IPS DF 6.9 (cell line): Measurements from ENCODE around the gene SLC35A3.
A peak's percentile ranks its signal among the peaks of the same experiment; 100 is the strongest.

Experiments
- DNase-seq: peaks from one replicate; pipeline ENCODE4 v3.0.0-alpha.2; 2013; ENCODE audit warnings: low read depth, low spot score
- H3K27ac ChIP-seq: one replicate; pipeline ENCODE4 v1.5.1; 2013; ENCODE audit warnings: low read length, control low read depth
- H3K27me3 ChIP-seq: 2 replicates; pipeline ENCODE4 v1.6.1; 2013; ENCODE audit warnings: mild to moderate bottlenecking, low read length; ENCODE audit not compliant: control insufficient read depth, insufficient read depth
- H3K36me3 ChIP-seq: 2 replicates; pipeline ENCODE4 v1.6.1; 2013; ENCODE audit warnings: low read length; ENCODE audit not compliant: control insufficient read depth, insufficient read depth
- H3K4me1 ChIP-seq: 2 replicates; pipeline ENCODE4 v1.6.1; 2013; ENCODE audit warnings: low read length; ENCODE audit not compliant: control insufficient read depth, insufficient read depth
- H3K4me3 ChIP-seq: 2 replicates; pipeline ENCODE4 v1.5.1; 2013; ENCODE audit warnings: mild to moderate bottlenecking, low read length
- H3K9me3 ChIP-seq: 2 replicates; pipeline ENCODE4 v1.6.1; 2013; ENCODE audit warnings: low read length, inconsistent platforms; ENCODE audit not compliant: control insufficient read depth, insufficient read depth
- WGBS: extraction: QIAGEN DNeasy Blood & Tissue Kit; methylation state at CpG from one replicate; pipeline ENCODE4 v1.1.7; 2013; ENCODE audit warnings: mixed read lengths, missing lambda C conversion rate; ENCODE audit not compliant: insufficient read length, insufficient coverage; 5-methylcytosine and 5-hydroxymethylcytosine counted together

The SLC35A3 gene

DNA sequence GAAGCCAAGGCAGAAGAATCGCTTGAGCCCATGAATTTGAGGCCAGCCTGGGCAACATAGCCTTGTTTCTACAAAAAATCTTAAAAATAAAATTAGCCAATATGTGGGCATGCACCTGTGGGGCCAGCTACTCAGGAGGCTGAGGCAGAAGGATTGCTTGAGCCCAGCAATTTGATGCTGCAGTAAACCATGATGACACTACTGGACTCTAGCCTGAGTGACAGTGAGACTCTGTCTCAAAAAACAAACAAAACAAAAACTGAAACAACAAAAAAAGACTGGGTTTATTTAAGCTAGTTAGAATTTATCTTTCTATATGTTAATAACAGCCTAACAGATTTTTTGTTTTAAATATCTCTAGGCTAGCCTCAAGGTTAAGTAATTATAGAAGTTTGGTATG is 57.4 kb downstream of the SLC35A3 start:
- no CpG with 5 or more reads among the region's 1 CpG for WGBS
- DNase-seq: no peak
- H3K4me1 ChIP-seq: no peaks in the 10 kb centered on the region
- H3K36me3 ChIP-seq: no peaks in the 10 kb centered on the region
- H3K4me3 ChIP-seq: no peak overlapping the region
- no peaks in the 10 kb centered on the region for H3K27me3 ChIP-seq
- no peaks in the 10 kb centered on the region for H3K9me3 ChIP-seq
- no peak overlapping the region for H3K27ac ChIP-seq

DNA sequence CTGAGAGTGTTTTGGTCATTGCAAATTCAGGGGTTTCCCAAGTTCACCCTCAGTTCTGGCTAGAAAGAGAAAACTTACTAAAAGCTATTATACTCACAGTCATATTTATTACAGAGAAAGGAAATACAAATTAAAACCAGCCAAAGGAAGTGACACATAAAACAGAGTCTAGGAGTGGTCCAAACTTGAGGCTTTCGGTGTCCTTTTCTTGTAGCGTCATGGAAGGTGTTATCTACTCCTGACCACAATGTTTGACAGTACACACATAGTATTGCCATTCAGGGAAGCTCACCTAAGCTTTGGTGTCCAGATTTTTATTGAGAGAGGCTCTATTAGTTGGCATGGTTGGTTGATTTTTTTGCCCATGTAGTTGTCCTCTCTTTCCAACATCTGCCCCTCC is 59.0 kb downstream of the SLC35A3 start:
- no peak for DNase-seq
- WGBS: no CpG with 5 or more reads among the region's 2 CpGs

DNA sequence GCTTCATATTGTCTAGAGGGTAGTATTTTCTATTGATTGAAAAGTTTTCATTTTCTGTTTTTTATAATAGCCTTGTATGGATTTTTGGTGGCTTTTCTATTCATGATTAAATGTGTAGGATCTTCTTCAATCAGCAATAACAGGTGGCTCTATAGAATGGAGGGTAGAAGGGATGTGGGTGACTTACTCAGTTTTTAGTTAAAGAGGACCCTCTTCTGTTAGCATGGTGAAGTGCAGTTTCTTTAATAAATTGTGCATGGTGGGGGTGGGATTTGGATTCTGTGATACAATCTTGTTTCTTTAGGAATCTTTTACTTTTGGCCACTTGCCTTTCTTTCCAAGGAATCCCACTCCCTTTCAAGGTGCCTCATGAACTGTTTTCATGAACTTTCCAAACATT is 64.7 kb downstream of the SLC35A3 start:
- no peak overlapping the region for H3K4me3 ChIP-seq
- no peak overlapping the region for H3K27ac ChIP-seq
- H3K4me1 ChIP-seq: no peaks in the 10 kb centered on the region
- no peaks in the 10 kb centered on the region for H3K27me3 ChIP-seq
- no peaks in the 10 kb centered on the region for H3K36me3 ChIP-seq
- no peak for DNase-seq
- no peaks in the 10 kb centered on the region for H3K9me3 ChIP-seq

More for the DNA sequence above, 59.0 kb downstream of the SLC35A3 start:
- Histone ChIP-seq H3K27ac (no peak overlapping the region), H3K4me1 (no peaks in the 10 kb centered on the region), H3K36me3 (no peaks in the 10 kb centered on the region), H3K4me3 (no peak overlapping the region), H3K9me3 (no peaks in the 10 kb centered on the region), H3K27me3 (no peaks in the 10 kb centered on the region)

DNA sequence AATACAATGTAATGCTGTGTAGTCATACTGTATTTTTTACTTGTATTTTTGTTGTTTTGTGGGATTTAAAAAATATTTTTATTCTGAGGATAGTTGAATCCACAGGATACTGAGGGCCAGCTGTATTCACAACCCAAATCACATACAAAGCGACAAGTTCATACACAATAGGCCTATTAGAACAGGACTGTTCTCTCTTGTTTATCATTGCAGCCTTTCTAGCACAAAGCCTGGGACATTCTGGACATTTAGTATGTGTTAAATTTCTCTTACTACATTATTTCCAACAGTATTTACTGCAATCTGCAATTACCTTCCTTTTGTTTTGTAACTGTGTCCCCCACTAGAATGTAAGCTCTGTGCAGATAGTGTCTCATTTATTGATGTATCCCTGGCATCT is 65.4 kb downstream of the SLC35A3 start:
- no peaks in the 10 kb centered on the region for H3K36me3 ChIP-seq
- no peak for DNase-seq
- H3K27ac ChIP-seq: no peak overlapping the region
- no peaks in the 10 kb centered on the region for H3K4me1 ChIP-seq
- H3K27me3 ChIP-seq: no peaks in the 10 kb centered on the region
- no peak overlapping the region for H3K4me3 ChIP-seq
- no peaks in the 10 kb centered on the region for H3K9me3 ChIP-seq
- no CpG with 5 or more reads among the region's 1 CpG for WGBS

DNA sequence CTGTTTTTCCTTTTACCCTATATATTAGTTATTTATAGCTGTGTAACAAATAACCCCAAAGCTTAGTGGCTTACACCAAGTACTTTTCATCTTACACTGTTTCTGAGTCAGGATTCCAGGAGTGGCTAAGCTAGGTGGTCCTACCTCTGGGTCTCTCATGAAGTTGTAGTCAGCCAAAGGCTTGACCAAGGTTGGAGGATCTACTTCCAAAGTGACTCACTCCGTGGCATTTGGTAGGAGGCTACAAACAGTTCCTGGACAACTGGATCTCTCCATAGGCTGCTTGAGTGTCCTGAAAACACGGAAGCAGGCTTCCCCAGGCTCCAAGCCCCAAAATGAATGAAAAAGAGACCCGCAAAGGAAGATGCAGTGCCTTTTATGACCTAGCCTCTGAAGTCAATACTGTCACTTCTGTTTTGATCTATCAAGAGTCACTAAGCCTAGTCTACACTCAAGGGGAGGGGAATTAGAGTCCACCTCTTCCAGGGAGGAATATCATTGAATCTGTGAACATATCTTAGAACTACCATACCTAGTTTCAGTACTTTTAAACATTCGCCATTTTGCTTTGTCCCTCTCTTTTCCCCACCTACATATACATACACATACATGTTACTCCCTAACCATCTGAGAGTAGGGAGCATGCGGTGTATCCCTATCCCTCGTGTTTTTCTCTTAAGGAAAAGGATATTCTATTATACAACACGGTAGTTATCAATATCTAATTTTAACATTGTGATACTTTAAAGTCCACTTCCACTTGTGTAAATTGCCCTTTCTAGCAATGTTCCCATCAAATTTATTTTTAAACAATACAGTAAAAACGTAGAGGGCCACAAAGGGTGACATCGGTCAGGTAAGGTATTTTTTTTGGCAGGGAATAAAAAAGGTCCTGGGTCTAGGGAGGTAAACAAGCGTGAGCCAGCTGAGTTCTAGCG is 67.2 kb downstream of the SLC35A3 start:
- Histone ChIP-seq H3K36me3 (no peaks in the 10 kb centered on the region), H3K9me3 (no peaks in the 10 kb centered on the region), H3K27me3 (no peaks in the 10 kb centered on the region), H3K4me3 (peak overlapping the region; percentile 97; the same call in 1 of the 2 replicates), H3K27ac (no peak overlapping the region), H3K4me1 (no peaks in the 10 kb centered on the region)
- no CpG with 5 or more reads among the region's 11 CpGs for WGBS
- DNase-seq: no peak

DNA sequence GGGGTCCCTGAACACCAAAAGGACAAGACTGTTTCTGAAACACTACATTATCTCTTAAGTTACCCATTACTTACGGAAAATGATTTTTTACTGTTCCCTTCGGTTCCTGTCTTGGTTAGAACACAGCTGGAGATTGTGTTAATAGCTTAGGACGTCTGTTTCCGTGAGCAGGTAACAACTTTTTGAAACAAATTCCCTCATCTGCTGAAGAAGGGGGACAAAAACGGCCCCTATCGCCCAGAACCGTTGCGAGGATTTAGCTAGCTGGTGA is 67.8 kb downstream of the SLC35A3 start:
- H3K4me3 ChIP-seq: peak overlapping the region; percentile 97; the same call in 1 of the 2 replicates
- H3K36me3 ChIP-seq: no peaks in the 10 kb centered on the region
- DNase-seq: no peak
- no peaks in the 10 kb centered on the region for H3K9me3 ChIP-seq
- no CpG with 5 or more reads among the region's 8 CpGs for WGBS
- H3K4me1 ChIP-seq: no peaks in the 10 kb centered on the region
- H3K27ac ChIP-seq: no peak overlapping the region
- H3K27me3 ChIP-seq: no peaks in the 10 kb centered on the region

DNA sequence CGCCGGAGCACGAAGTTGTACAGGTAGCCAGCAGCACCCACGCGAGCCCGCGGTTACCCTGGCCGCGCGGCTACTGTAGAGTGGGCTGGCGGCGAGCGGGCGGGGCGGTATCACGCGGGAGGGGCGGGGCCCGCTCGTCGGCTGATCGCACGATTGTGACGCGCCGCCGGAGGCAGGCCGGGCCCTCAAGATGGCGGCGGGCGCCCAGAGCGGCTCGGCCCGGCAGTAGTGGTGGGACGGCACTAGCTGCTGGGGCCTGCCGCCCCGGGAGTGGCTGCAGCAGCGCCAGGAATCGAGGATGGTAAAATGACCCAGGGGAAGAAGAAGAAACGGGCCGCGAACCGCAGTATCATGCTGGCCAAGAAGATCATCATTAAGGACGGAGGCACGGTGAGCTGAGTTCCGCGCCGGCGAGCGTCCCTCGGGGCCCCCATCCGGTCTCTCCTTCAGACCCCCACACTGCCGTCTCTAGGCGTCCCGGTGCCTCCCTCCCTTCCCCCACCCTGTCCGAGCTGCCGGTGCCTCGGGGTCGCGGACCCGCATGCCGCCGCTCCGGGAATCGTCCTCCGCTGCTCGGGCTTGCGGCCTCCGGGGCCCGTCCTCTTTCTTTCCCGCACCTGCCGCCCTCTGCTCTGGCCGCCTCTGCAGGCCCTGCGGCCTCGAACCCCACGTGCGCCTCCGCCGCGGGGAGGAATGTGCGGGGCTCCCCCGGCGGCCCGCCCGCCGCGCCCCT is 68.3 kb downstream of the SLC35A3 start:
- H3K36me3 ChIP-seq: no peaks in the 10 kb centered on the region
- no peaks in the 10 kb centered on the region for H3K9me3 ChIP-seq
- H3K27ac ChIP-seq: no peak overlapping the region
- H3K4me1 ChIP-seq: no peaks in the 10 kb centered on the region
- no CpG with 5 or more reads among the region's 87 CpGs for WGBS
- no peaks in the 10 kb centered on the region for H3K27me3 ChIP-seq
- peak overlapping the region; percentile 97 for H3K4me3 ChIP-seq
- peak; percentile 25 for DNase-seq

DNA sequence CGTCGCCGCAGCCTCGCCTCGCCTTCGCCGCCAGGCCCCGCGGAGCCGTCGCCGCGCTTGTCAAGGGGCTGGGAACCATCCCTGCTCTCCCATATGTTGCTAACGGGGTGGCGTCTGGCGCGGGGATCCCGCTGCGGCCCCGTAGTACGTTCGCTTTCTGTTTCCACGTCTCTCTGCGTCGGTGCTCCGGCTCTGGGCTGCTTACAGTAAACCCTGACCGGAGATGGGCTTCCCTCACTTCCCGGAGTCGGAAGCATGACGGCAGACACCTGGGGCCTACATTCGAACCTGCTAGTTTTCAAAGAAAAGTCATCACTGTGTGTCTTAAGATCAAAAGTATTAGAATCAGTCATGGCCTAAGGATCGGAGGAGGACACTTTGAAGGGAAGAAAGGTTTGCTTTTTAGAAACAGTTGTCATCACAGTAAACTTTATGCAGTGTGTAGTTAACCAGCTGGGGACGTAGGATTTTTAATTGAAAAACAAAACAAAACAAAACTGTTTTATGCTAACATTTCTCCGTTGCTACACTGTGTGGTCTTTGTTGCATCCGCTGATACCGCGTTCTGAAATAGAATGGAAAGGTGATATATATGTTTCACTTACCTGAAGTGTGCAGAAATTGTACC is 69.0 kb downstream of the SLC35A3 start:
- Histone ChIP-seq H3K9me3 (no peaks in the 10 kb centered on the region), H3K4me3 (peak overlapping the region; percentile 97), H3K27ac (no peak overlapping the region), H3K36me3 (no peaks in the 10 kb centered on the region), H3K27me3 (no peaks in the 10 kb centered on the region), H3K4me1 (no peaks in the 10 kb centered on the region)
- no peak for DNase-seq
- WGBS: no CpG with 5 or more reads among the region's 37 CpGs

DNA sequence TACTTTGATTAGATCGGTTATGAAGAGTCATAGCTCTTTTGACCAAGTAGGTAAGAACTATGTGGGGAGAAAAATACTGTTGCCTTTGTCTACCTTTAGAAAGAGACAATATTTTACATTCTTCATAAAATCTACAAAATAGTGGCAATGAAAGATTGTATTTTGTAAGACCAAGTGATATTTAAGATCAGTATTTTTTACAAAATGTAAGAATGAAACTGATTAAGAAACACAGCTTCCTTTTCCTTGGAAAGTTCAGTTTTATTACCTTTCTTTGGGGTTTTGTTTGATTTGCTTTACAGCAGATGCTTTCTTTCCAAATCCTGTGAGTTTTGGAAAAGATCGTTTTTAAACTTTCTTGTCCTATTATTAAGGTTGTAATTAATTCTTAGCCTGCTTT is 69.8 kb downstream of the SLC35A3 start:
- H3K4me1 ChIP-seq: no peaks in the 10 kb centered on the region
- H3K4me3 ChIP-seq: no peak overlapping the region
- no peak overlapping the region for H3K27ac ChIP-seq
- H3K9me3 ChIP-seq: no peaks in the 10 kb centered on the region
- H3K36me3 ChIP-seq: no peaks in the 10 kb centered on the region
- H3K27me3 ChIP-seq: no peaks in the 10 kb centered on the region
- DNase-seq: no peak
- WGBS: no CpG with 5 or more reads among the region's 2 CpGs

DNA sequence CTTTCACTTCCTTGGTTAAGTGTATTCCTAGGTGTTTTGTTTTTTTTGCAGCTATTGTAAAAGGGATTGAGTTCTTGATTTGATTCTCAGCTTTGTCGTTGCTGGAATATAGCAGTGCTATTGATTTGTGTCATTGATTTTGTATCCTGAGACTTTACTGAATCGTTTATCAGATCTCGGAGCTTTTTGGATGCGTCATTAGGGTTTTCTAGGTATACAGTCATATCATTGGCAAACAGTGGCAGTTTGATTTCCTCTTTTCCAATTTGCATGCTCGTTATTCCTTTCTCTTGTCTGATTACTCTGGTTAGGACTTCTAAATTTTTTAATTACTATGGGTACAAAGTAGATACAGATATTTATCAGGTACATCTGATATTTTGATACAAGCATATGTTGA is 75.4 kb downstream of the SLC35A3 start:
- Histone ChIP-seq H3K27me3 (no peaks in the 10 kb centered on the region), H3K36me3 (no peaks in the 10 kb centered on the region), H3K4me1 (peaks cover 1% of the 10 kb centered on the region; the same call in 1 of the 2 replicates), H3K4me3 (no peak overlapping the region), H3K27ac (no peak overlapping the region), H3K9me3 (no peaks in the 10 kb centered on the region)
- DNase-seq: no peak
- WGBS: no CpG with 5 or more reads among the region's 5 CpGs
